H1 (cell line): ENCODE results near the gene SLC35F6. TPM values are rescaled to one million over a fixed set of nuclear protein-coding genes. Genes with fewer than 3 reads are reported as not detected.

Experiments used
- CTCF ChIA-PET: fragments of 300-600 bp; sonication (Branson Sonifier 250); formaldehyde crosslinking; loops from one replicate; lab custom pipeline; 2021; ENCODE audit not compliant: partially characterized antibody; lab: Charles Lee
- POLR2A ChIA-PET: fragments of 300-600 bp; sonication (Branson Sonifier 250); formaldehyde crosslinking; loops from one replicate; lab custom pipeline; 2021; ENCODE audit warnings: inconsistent platforms; ENCODE audit not compliant: partially characterized antibody; lab: Charles Lee
- DNase-seq, 2 experiments: peaks; one replicate each; pipeline versions ENCODE4 v3.0.0 to v3.0.0-alpha.2; 2010 to 2022; ENCODE audit warnings: low spot score in 2 of 2, low read depth in 1 of 2, mixed read lengths in 1 of 2
- FAIRE-seq: peaks from 2 replicates; lab custom pipeline; 2011; peaks lifted over from hg19 to GRCh38; lab: Jason Lieb, UNC
- H2AFZ ChIP-seq: 2 replicates; pipeline ENCODE4 v1.8.1; 2012; ENCODE audit warnings: low read length, inconsistent platforms
- H2AK5ac ChIP-seq: 2 replicates; pipeline ENCODE4 v1.6.1; 2013; ENCODE audit warnings: low read depth, low read length
- H2BK120ac ChIP-seq: replicated peaks from 2 replicates; pipeline ENCODE3; 2013; ENCODE audit warnings: low read depth, low read length, inconsistent platforms
- H2BK12ac ChIP-seq: 2 replicates; pipeline ENCODE4 v1.6.1; 2013; ENCODE audit warnings: low read depth, low read length
- H2BK15ac ChIP-seq: 2 replicates; pipeline ENCODE4 v1.6.1; 2013; ENCODE audit warnings: low read length
- H2BK20ac ChIP-seq: 2 replicates; pipeline ENCODE4 v1.6.1; 2013; ENCODE audit warnings: low read length
- H2BK5ac ChIP-seq: 2 replicates; pipeline ENCODE4 v1.6.1; 2013; ENCODE audit warnings: low read depth, low read length
- H3K14ac ChIP-seq: 2 replicates; pipeline ENCODE4 v1.6.1; 2013; ENCODE audit warnings: inconsistent platforms; ENCODE audit not compliant: insufficient read length
- H3K18ac ChIP-seq: 2 replicates; pipeline ENCODE4 v1.6.1; 2013; ENCODE audit warnings: low read length; ENCODE audit errors: extremely low read depth
- H3K23ac ChIP-seq: 2 replicates; pipeline ENCODE4 v1.6.1; 2013; ENCODE audit warnings: inconsistent platforms; ENCODE audit not compliant: insufficient read length
- H3K23me2 ChIP-seq: 2 replicates; pipeline ENCODE4 v1.6.1; 2013; ENCODE audit warnings: low read depth, low read length
- H3K27ac ChIP-seq: 2 replicates; pipeline ENCODE4 v1.6.1; 2011; ENCODE audit warnings: low read depth, low read length, inconsistent platforms
- H3K27me3 ChIP-seq, 4 experiments: replicated peaks in 1 of 4; 1 replicate in 1 of 4; 2 replicates in 3 of 4; pipeline versions ENCODE4 v1.6.1 to v1.8.1; 2011 to 2013; ENCODE audit warnings: low read length in 3 of 4, mild to moderate bottlenecking in 3 of 4, inconsistent platforms in 2 of 4, mixed read lengths in 2 of 4, moderate library complexity in 1 of 4; ENCODE audit not compliant: control insufficient read depth in 3 of 4, insufficient read depth in 3 of 4; ENCODE audit errors: extremely low read depth in 1 of 4
- H3K36me3 ChIP-seq, 4 experiments: 2 replicates each; pipeline versions ENCODE4 v1.6.1 to v1.8.1; 2011 to 2013; ENCODE audit warnings: mild to moderate bottlenecking in 4 of 4, low read length in 3 of 4, moderate library complexity in 2 of 4, control low read depth in 1 of 4, inconsistent platforms in 1 of 4; ENCODE audit not compliant: insufficient read depth in 4 of 4, control insufficient read depth in 2 of 4
- H3K4ac ChIP-seq: replicated peaks from 2 replicates; pipeline ENCODE3; 2013; ENCODE audit warnings: low read length, low read depth, mixed read lengths, inconsistent platforms; ENCODE audit not compliant: insufficient read length
- H3K4me1 ChIP-seq, 4 experiments: replicated peaks in 1 of 4; 1 replicate in 1 of 4; 2 replicates in 3 of 4; pipeline versions ENCODE4 v1.6.1 to v1.8.1; 2011 to 2013; ENCODE audit warnings: low read length in 3 of 4, inconsistent platforms in 2 of 4, mixed read lengths in 1 of 4; ENCODE audit not compliant: insufficient read depth in 4 of 4, control insufficient read depth in 3 of 4
- H3K4me2 ChIP-seq, 2 experiments: 2 replicates each; pipeline versions ENCODE4 v1.6.1 to v1.8.1; 2011 to 2013; ENCODE audit warnings: low read depth in 2 of 2, low read length in 2 of 2, control low read depth in 1 of 2, inconsistent platforms in 1 of 2, mild to moderate bottlenecking in 1 of 2; ENCODE audit not compliant: insufficient read depth in 1 of 2
- H3K4me3 ChIP-seq, 4 experiments: fragments of 200-600, 300-600 bp in 1 of 4; sonication (generic), shearing (Covaris generic), sonication (Bioruptor Twin) in 1 of 4; 2 replicates each; pipeline versions ENCODE4 v1.5.1 to v1.8.1; 2011 to 2016; ENCODE audit warnings: low read length in 4 of 4, low read depth in 3 of 4, control low read depth in 2 of 4, inconsistent platforms in 2 of 4, mild to moderate bottlenecking in 2 of 4, mixed read lengths in 1 of 4, moderate library complexity in 1 of 4; ENCODE audit not compliant: insufficient read depth in 2 of 4; ENCODE audit errors: extremely low read depth in 1 of 4
- H3K56ac ChIP-seq: replicated peaks from 2 replicates; pipeline ENCODE3; 2013; ENCODE audit warnings: low read depth, mild to moderate bottlenecking, mixed read lengths, low read length, inconsistent platforms; ENCODE audit not compliant: insufficient read length
- H3K79me1 ChIP-seq: 2 replicates; pipeline ENCODE4 v1.6.1; 2013; ENCODE audit warnings: low read depth, low read length, control low read depth
- H3K79me2 ChIP-seq, 2 experiments: 2 replicates each; pipeline versions ENCODE4 v1.6.1 to v1.8.1; 2012 to 2013; ENCODE audit warnings: low read length in 2 of 2, mild to moderate bottlenecking in 2 of 2, inconsistent platforms in 1 of 2; ENCODE audit not compliant: insufficient read depth in 2 of 2, control insufficient read depth in 1 of 2
- H3K9ac ChIP-seq, 4 experiments: replicated peaks in 1 of 4; 1 replicate in 1 of 4; 2 replicates in 3 of 4; pipeline versions ENCODE4 v1.6.1 to v1.8.1; 2011 to 2013; ENCODE audit warnings: low read depth in 3 of 4, low read length in 3 of 4, control low read depth in 2 of 4, mild to moderate bottlenecking in 2 of 4, moderate library complexity in 2 of 4, inconsistent platforms in 1 of 4; ENCODE audit errors: extremely low read depth in 1 of 4
- H3K9me3 ChIP-seq, 2 experiments: 2 replicates each; pipeline versions ENCODE4 v1.6.1 to v1.8.1; 2012 to 2013; ENCODE audit warnings: mild to moderate bottlenecking in 2 of 2, moderate library complexity in 2 of 2, control low read depth in 1 of 2, inconsistent platforms in 1 of 2, low read depth in 1 of 2, low read length in 1 of 2, mixed read lengths in 1 of 2; ENCODE audit not compliant: insufficient read depth in 2 of 2
- H4K20me1 ChIP-seq, 2 experiments: replicated peaks in 1 of 2; 2 replicates each; pipeline versions ENCODE3 to v1.8.1; 2011 to 2013; ENCODE audit warnings: inconsistent platforms in 2 of 2, low read length in 2 of 2, mild to moderate bottlenecking in 1 of 2; ENCODE audit not compliant: insufficient read depth in 2 of 2, control insufficient read depth in 1 of 2
- H4K5ac ChIP-seq: 2 replicates; pipeline ENCODE4 v1.6.1; 2013; ENCODE audit warnings: low read length, low read depth, mixed read lengths, inconsistent platforms; ENCODE audit not compliant: insufficient read length
- H4K8ac ChIP-seq: 2 replicates; pipeline ENCODE4 v1.8.0; 2013; ENCODE audit warnings: mild to moderate bottlenecking, moderate library complexity, low read length, inconsistent platforms; ENCODE audit not compliant: insufficient read depth; ENCODE audit errors: extremely low read depth
- H4K91ac ChIP-seq: replicated peaks from 2 replicates; pipeline ENCODE3; 2013; ENCODE audit warnings: low read length, mixed read lengths, inconsistent platforms; ENCODE audit not compliant: insufficient read length
- BACH1 ChIP-seq: IDR thresholded peaks from 2 replicates; pipeline ENCODE4 v1.6.1; 2012; ENCODE audit warnings: low read length, improper control_type of control experiment
- CREB1 ChIP-seq: IDR thresholded peaks from 2 replicates; pipeline ENCODE4 v1.6.1; 2012; ENCODE audit warnings: inconsistent platforms
- HDAC6 ChIP-seq: IDR thresholded peaks from one replicate; pipeline ENCODE4 v1.7.1; 2012; ENCODE audit warnings: low read depth, mild to moderate bottlenecking, inconsistent platforms, low read length, moderate library complexity
- KDM5A ChIP-seq: fragments of 200-600 bp; IDR thresholded peaks from 2 replicates; pipeline ENCODE4 v1.7.1; 2012; ENCODE audit warnings: mild to moderate bottlenecking, low read length, inconsistent platforms, mixed read lengths
- MAX ChIP-seq: IDR thresholded peaks from 2 replicates; pipeline ENCODE4 v1.6.1; 2012; ENCODE audit warnings: inconsistent platforms
- PHF8 ChIP-seq: fragments of 200-600 bp; sonication (generic); conservative IDR thresholded peaks from 2 replicates; pipeline ENCODE4 v1.7.1; 2012; ENCODE audit warnings: low read depth, mild to moderate bottlenecking, inconsistent platforms, low read length, moderate library complexity
- POLR2A ChIP-seq, 2 experiments: IDR thresholded peaks; 1 replicate in 1 of 2; 2 replicates in 1 of 2; pipeline ENCODE4 v1.6.1; 2011; ENCODE audit warnings: low read depth in 2 of 2, low read length in 2 of 2, mild to moderate bottlenecking in 2 of 2; ENCODE audit errors: control extremely low read depth in 1 of 2
- POU5F1 ChIP-seq: IDR thresholded peaks from 2 replicates; pipeline ENCODE4 v1.6.1; 2011; ENCODE audit warnings: low read depth, mild to moderate bottlenecking, low read length, moderate library complexity
- RXRA ChIP-seq: IDR thresholded peaks from 2 replicates; pipeline ENCODE4 v1.6.1; 2011; ENCODE audit warnings: low read depth, mild to moderate bottlenecking, low read length, moderate library complexity; ENCODE audit not compliant: insufficient read depth
- SIN3A ChIP-seq, 2 experiments: IDR thresholded peaks in 1 of 2; conservative IDR thresholded peaks in 1 of 2; 2 replicates each; pipeline ENCODE4 v1.6.1; 2011 to 2012; ENCODE audit warnings: low read length in 2 of 2, improper control_type of control experiment in 1 of 2, low read depth in 1 of 2, mild to moderate bottlenecking in 1 of 2
- SP2 ChIP-seq: IDR thresholded peaks from 2 replicates; pipeline ENCODE4 v1.6.1; 2012; ENCODE audit warnings: mild to moderate bottlenecking, low read length, inconsistent platforms
- WGBS, 2 experiments: shearing (Covaris generic) in 1 of 2; methylation state at CpG; one replicate each; pipeline versions ENCODE4 v1.1.6 to v1.1.7; 2013 to 2015; ENCODE audit warnings: low lambda C conversion rate in 2 of 2, mixed read lengths in 2 of 2, inconsistent platforms in 1 of 2, low coverage in 1 of 2, missing lambda C conversion rate in 1 of 2; ENCODE audit not compliant: insufficient replicate concordance in 2 of 2, insufficient coverage in 1 of 2, insufficient read length in 1 of 2; ENCODE audit errors: extremely low coverage in 1 of 2, missing lambda C conversion rate in 1 of 2; 5-methylcytosine and 5-hydroxymethylcytosine counted together
- polyA plus RNA-seq, 7 experiments: library from polyadenylated mRNA; depleted of rRNA in 3 of 7; stranded (reverse) in 5 of 7; unstranded in 2 of 7; fragments of >200 nt in 5 of 7; fragments of 200-250 nt in 2 of 7; gene quantifications; 1 replicate in 5 of 7; 2 replicates in 1 of 7; 4 replicates in 1 of 7; pipeline versions ENCODE4 v1.2.1 to v1.2.3, GENCODE V29; 2011 to 2013; ENCODE audit warnings: missing spikeins in 2 of 7, mixed read lengths in 2 of 7
- total RNA-seq: library from RNA; stranded (reverse); fragmentation: NEBNext Ultra II Directional; extraction: Animal tissue kit (Norgen Biotek cat#: 25700); gene quantifications from 2 replicates; pipeline ENCODE4 v1.2.1, GENCODE V29; 2021
- TF ChIP-seq, protein P1 (sequence below): IDR thresholded peaks from 2 replicates; pipeline ENCODE4 v1.6.1; 2011; ENCODE audit warnings: low read depth, mild to moderate bottlenecking, low read length; ENCODE audit not compliant: insufficient read depth

The SLC35F6 gene
- total and polyA plus RNA-seq, 2 of the 8 experiments (the other 6 are each of a cell fraction or from before 2014, with no cell fraction given) = 11.2 to 13.5 TPM

DNA sequence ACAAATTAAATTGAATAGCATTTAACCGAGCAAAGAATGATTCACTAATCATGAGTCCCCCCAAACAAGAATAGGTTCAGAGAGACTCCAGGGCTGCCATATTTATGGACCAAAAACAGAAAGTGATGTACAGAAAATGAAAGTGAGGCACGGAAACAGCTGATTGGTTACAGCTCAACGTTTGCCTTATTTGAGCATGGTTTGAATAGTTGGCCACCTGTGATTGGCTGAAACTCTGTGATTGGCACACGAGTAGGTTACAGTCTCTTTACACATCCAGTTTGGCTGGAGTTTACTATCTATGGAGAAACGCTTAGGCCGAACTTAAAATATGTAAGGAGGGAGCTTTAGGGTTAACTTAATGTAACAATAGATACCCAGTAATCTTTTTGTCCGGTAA, 56.8 kb downstream of the SLC35F6 start:
- Histone ChIP-seq H3K4me1 (0 out of 7 replicates have a peak, but pooled peaks cover 0 to 2% (median 0%) of the 10 kb centered on the region in 4 experiments), H2BK120ac (no peak overlapping the region), H3K4me3 (no peak overlapping the region), H3K23me2 (no peaks in the 10 kb centered on the region), H2BK5ac (no peak overlapping the region), H3K79me2 (no peaks in the 10 kb centered on the region), H2AFZ (no peak overlapping the region), H3K4ac (no peak overlapping the region), H2BK20ac (no peak overlapping the region), H2BK15ac (no peak overlapping the region), H3K23ac (no peak overlapping the region), H4K91ac (no peak overlapping the region), H2BK12ac (no peak overlapping the region), H3K36me3 (no peaks in the 10 kb centered on the region), H3K79me1 (no peaks in the 10 kb centered on the region), H2AK5ac (no peak overlapping the region), H3K27me3 (0 out of 7 replicates have a peak, but pooled peaks cover 0 to 3% (median 0%) of the 10 kb centered on the region in 4 experiments), H4K8ac (no peak overlapping the region), H3K18ac (no peak overlapping the region), H3K56ac (no peak overlapping the region), H3K9me3 (no peaks in the 10 kb centered on the region), H4K5ac (no peak overlapping the region), H4K20me1 (no peaks in the 10 kb centered on the region), H3K9ac (no peak overlapping the region), H3K14ac (no peak overlapping the region), H3K4me2 (no peak overlapping the region), H3K27ac (no peak overlapping the region)
- no peak for FAIRE-seq
- POLR2A ChIA-PET = no interaction called here
- CTCF ChIA-PET = interaction anchor here (0.6 to 2.0 kb wide), 2 partner anchors 37 to 122 kb away, joined by 4 to 5 read pairs; no protein-coding TSS in a partner anchor
- WGBS, 2 experiments = 89% methylated on average over 7 of the region's 7 CpGs; no CpG with 5 or more reads in 1 of the 2 experiments
- no peak for DNase-seq
- TF ChIP-seq HDAC6 (no peak), CREB1 (no peak), POLR2A (IDR thresholded peaks at IDR 0.05; ENCODE audit: control extremely low read depth in 1 of 2, low read depth in 2 of 2, low read length in 2 of 2) (no peak), RXRA (no peak), SP2 (no peak), MAX (no peak), BACH1 (no peak), SIN3A (conservative IDR thresholded peaks at IDR 0.05 in 1 of 2, IDR thresholded peaks at IDR 0.05 in 1 of 2; ENCODE audit: low read depth in 1 of 2, low read length in 2 of 2) (no peak), PHF8 (no peak), POU5F1 (no peak), KDM5A (no peak)
- TF ChIP-seq, protein P1, sequence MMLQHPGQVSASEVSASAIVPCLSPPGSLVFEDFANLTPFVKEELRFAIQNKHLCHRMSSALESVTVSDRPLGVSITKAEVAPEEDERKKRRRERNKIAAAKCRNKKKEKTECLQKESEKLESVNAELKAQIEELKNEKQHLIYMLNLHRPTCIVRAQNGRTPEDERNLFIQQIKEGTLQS = no peak
